KMS-11 (cell line): Measurements from ENCODE around the gene OSBPL5.

Experiments
- H2AFZ ChIP-seq: fragments of 200-600 bp; sonication (generic); 2 replicates; pipeline ENCODE4 v1.6.1; 2016; ENCODE audit warnings: antibody characterized with exemption, mixed run types, low read depth
- H3K27ac ChIP-seq: fragments of 200-600 bp; sonication (generic); 2 replicates; pipeline ENCODE4 v1.6.1; 2016; ENCODE audit warnings: mild to moderate bottlenecking, mixed run types
- H3K27me3 ChIP-seq: fragments of 200-600 bp; sonication (generic); 2 replicates; pipeline ENCODE4 v1.6.1; 2017; ENCODE audit warnings: mild to moderate bottlenecking, low read depth, mixed run types, moderate library complexity; ENCODE audit not compliant: insufficient read depth
- H3K36me3 ChIP-seq: fragments of 200-600 bp; sonication (generic); 2 replicates; pipeline ENCODE4 v1.6.1; 2017; ENCODE audit warnings: mild to moderate bottlenecking, mixed run types; ENCODE audit not compliant: insufficient read depth
- H3K4me1 ChIP-seq: fragments of 200-600 bp; sonication (generic); 2 replicates; pipeline ENCODE4 v1.6.1; 2016; ENCODE audit warnings: mild to moderate bottlenecking, low read depth, mixed run types; ENCODE audit not compliant: poor library complexity, severe bottlenecking
- H3K4me2 ChIP-seq: fragments of 200-600 bp; sonication (generic); 2 replicates; pipeline ENCODE4 v1.7.0; 2016; ENCODE audit warnings: mild to moderate bottlenecking, mixed run types
- H3K4me3 ChIP-seq: fragments of 200-600 bp; sonication (generic); IDR thresholded peaks from 2 replicates; pipeline ENCODE4 v1.6.1; 2017; ENCODE audit warnings: low read depth, low read length, mixed read lengths; ENCODE audit not compliant: insufficient read depth
- H3K79me2 ChIP-seq: fragments of 200-600 bp; sonication (generic); 2 replicates; pipeline ENCODE4 v1.6.1; 2016; ENCODE audit warnings: low read depth, mixed run types; ENCODE audit not compliant: insufficient read depth
- H3K9ac ChIP-seq: fragments of 200-600 bp; sonication (generic); 2 replicates; pipeline ENCODE4 v1.6.1; 2016; ENCODE audit warnings: mild to moderate bottlenecking, mixed run types
- H4K20me1 ChIP-seq: fragments of 200-600 bp; sonication (generic); 2 replicates; pipeline ENCODE4 v1.6.1; 2016; ENCODE audit warnings: mild to moderate bottlenecking, mixed run types; ENCODE audit not compliant: insufficient read depth
- TF ChIP-seq, protein P1 (sequence below): fragments of 200-600 bp; sonication (generic); conservative IDR thresholded peaks from 2 replicates; pipeline ENCODE4 v1.6.1; 2017; ENCODE audit warnings: low read depth, mild to moderate bottlenecking, antibody characterized with exemption, low read length, moderate library complexity, mixed read lengths

Gene OSBPL5

DNA sequence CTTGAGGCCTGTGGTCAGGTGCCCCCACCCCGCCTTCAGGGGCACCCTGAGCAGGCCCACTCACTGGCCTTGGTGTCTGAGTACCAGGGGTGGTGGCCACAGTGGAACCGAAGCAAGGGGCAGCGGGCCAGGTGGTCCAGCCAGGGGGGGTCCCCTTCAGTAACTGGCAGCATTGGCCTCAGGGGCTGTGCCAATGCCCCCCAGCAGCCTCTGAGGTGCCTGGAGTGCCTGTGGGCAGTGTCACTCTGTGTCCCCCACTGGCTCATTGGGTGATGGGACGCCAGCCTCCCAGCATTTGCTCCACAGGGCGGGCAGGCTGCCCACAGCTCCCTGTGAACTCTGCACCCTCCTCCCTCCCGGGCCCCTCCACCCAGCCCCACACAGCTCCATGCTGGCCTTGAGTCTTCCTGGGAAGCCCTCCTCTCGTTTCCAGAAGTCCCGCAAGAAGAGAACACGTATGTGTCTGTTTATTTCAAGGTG, 78.4 kb downstream of the OSBPL5 start:
- no peaks in the 10 kb centered on the region for H3K4me1 ChIP-seq
- no peak overlapping the region for H3K27ac ChIP-seq
- no peaks in the 10 kb centered on the region for H3K79me2 ChIP-seq
- no peak overlapping the region for H3K4me2 ChIP-seq
- H2AFZ ChIP-seq, result no peak overlapping the region
- no peaks in the 10 kb centered on the region for H3K36me3 ChIP-seq
- no peak overlapping the region for H3K9ac ChIP-seq
- TF ChIP-seq, protein P1, sequence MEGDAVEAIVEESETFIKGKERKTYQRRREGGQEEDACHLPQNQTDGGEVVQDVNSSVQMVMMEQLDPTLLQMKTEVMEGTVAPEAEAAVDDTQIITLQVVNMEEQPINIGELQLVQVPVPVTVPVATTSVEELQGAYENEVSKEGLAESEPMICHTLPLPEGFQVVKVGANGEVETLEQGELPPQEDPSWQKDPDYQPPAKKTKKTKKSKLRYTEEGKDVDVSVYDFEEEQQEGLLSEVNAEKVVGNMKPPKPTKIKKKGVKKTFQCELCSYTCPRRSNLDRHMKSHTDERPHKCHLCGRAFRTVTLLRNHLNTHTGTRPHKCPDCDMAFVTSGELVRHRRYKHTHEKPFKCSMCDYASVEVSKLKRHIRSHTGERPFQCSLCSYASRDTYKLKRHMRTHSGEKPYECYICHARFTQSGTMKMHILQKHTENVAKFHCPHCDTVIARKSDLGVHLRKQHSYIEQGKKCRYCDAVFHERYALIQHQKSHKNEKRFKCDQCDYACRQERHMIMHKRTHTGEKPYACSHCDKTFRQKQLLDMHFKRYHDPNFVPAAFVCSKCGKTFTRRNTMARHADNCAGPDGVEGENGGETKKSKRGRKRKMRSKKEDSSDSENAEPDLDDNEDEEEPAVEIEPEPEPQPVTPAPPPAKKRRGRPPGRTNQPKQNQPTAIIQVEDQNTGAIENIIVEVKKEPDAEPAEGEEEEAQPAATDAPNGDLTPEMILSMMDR, result no peak
- no peaks in the 10 kb centered on the region for H4K20me1 ChIP-seq
- H3K4me3 ChIP-seq, result no peak overlapping the region
- H3K27me3 ChIP-seq, result no peaks in the 10 kb centered on the region

- Histone ChIP-seq H4K20me1 (no peaks in the 10 kb centered on the region), H3K4me3 (no peak overlapping the region), H2AFZ (no peak overlapping the region), H3K79me2 (no peaks in the 10 kb centered on the region), H3K9ac (no peak overlapping the region), H3K27me3 (no peaks in the 10 kb centered on the region), H3K27ac (no peak overlapping the region), H3K4me1 (no peaks in the 10 kb centered on the region), H3K36me3 (no peaks in the 10 kb centered on the region), H3K4me2 (no peak overlapping the region)
- TF ChIP-seq, protein P1, result no peak
These were observed 79.0 kb downstream of the OSBPL5 start for GRCh38 chr11:3086114-3086513.

DNA sequence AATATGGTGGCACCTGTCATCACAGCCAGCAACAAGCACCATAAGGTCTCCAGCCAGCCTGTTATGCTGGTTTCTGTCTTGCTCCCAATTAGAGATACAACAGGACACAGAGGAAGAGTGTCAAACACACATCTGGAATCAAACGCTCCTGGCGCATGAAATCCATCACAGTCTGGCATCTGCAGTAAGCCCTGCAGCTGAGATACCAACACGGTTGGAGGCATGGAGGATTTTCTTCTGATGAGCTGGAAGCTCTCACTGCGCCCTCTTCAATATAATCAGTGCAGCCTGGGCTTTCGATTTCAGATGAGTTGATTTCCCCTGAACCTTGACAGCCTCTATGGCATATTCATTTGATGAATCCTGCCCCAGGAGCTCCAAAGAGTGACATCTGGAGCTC, 80.1 kb downstream of the OSBPL5 start:
- TF ChIP-seq, protein P1, result no peak
- no peak overlapping the region for H3K4me2 ChIP-seq

DNA sequence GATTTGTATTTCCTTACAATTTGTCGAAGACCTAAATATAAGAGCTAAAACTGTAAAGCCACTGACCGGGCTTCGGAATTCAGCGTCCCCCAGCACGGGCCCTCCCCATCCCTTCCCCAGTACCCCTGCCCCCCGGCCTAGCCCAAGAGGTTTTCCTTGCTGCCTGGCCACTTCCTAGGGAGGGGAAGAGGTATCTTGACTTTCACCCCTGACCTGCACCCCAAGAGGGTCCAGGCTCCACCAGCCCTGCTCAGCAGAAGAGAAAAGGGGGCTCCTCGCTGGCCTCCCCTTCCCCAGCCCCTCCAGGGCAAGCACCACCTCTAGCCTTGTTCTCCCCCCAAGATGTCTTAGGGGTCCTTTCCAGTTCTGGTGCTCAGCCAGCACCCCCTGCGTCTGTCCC, 81.8 kb downstream of the OSBPL5 start:
- no peaks in the 10 kb centered on the region for H3K4me1 ChIP-seq
- no peak overlapping the region for H3K4me3 ChIP-seq
- no peaks in the 10 kb centered on the region for H4K20me1 ChIP-seq
- no peak overlapping the region for H3K4me2 ChIP-seq
- no peak overlapping the region for H3K9ac ChIP-seq
- no peak overlapping the region for H3K27ac ChIP-seq
- no peaks in the 10 kb centered on the region for H3K79me2 ChIP-seq
- no peak overlapping the region for H2AFZ ChIP-seq
- H3K36me3 ChIP-seq, result no peaks in the 10 kb centered on the region
- H3K27me3 ChIP-seq, result no peaks in the 10 kb centered on the region
- TF ChIP-seq, protein P1, result no peak

More for the DNA sequence above, 80.1 kb downstream of the OSBPL5 start:
- no peaks in the 10 kb centered on the region for H3K79me2 ChIP-seq
- H3K27me3 ChIP-seq, result no peaks in the 10 kb centered on the region
- H4K20me1 ChIP-seq, result no peaks in the 10 kb centered on the region
- no peak overlapping the region for H2AFZ ChIP-seq
- no peak overlapping the region for H3K27ac ChIP-seq
- H3K4me1 ChIP-seq, result no peaks in the 10 kb centered on the region
- H3K36me3 ChIP-seq, result no peaks in the 10 kb centered on the region
- no peak overlapping the region for H3K4me3 ChIP-seq
- no peak overlapping the region for H3K9ac ChIP-seq
